DOHH2 (cell line): ENCODE data around the gene CCNT2.

Experiments used
- CTCF ChIP-seq: fragments of 200-600 bp; sonication (generic); IDR thresholded peaks from one replicate; pipeline ENCODE4 v1.5.1; 2014; ENCODE audit warnings: antibody characterized with exemption, mild to moderate bottlenecking, low read depth, low read length; ENCODE audit not compliant: poor library complexity, severe bottlenecking
- EZH2phosphoT487 ChIP-seq: fragments of 200-600 bp; sonication (generic); IDR thresholded peaks from 2 replicates; pipeline ENCODE4 v1.6.1; 2017; ENCODE audit warnings: borderline replicate concordance, mild to moderate bottlenecking, antibody characterized with exemption, low read length, moderate library complexity, mixed read lengths

DNA sequence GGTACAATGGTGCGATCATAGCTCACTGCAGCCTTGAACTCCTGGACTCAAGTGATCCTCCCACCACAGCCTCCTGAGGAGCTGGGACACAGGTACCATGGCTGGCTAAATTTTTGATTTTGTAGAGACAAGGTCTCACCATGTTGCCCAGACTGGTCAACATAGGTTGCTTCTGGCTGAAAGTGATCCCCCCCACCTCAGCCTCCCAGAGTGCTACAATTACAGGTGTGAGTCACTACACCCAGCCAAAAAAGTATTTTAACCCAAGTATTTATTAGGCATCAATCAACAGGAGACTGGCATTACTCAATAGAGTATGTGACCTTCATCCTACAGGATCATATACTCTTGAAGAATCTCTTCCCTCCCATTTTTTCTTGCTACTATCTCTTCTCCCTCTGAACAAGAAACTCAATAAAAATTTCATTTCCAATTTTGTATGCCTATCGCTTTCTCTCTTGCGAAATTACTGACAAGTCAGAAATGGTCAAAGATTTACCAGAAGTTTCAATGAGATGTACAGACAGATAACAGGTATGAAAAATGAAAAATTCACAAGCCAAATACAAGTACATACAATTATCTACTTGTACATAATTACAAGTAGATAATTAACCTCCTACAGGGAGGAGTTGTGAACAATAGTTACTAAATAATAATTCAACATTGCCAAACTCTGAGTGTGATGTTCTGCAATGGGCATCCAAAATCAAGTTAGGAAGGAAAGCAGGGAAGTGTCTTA lies 34.9 kb upstream of the CCNT2 start:
- TF ChIP-seq CTCF (no peak), EZH2phosphoT487 (no peak)
